DND-41 (cell line): ENCODE measurements around the gene TGIF2.

Experiments used
- EZH2 ChIP-seq: IDR thresholded peaks from 3 replicates; pipeline ENCODE4 v1.6.1; 2012; ENCODE audit warnings: borderline replicate concordance, low read depth, mild to moderate bottlenecking, moderate library complexity, low read length, inconsistent platforms; ENCODE audit not compliant: severe bottlenecking
- TF ChIP-seq, protein P1 (sequence below): IDR thresholded peaks from 2 replicates; pipeline ENCODE4 v1.5.1; 2012; ENCODE audit warnings: borderline replicate concordance, low read length, moderate library complexity, mild to moderate bottlenecking; ENCODE audit not compliant: poor library complexity, severe bottlenecking; ENCODE audit errors: extremely low read depth

DNA sequence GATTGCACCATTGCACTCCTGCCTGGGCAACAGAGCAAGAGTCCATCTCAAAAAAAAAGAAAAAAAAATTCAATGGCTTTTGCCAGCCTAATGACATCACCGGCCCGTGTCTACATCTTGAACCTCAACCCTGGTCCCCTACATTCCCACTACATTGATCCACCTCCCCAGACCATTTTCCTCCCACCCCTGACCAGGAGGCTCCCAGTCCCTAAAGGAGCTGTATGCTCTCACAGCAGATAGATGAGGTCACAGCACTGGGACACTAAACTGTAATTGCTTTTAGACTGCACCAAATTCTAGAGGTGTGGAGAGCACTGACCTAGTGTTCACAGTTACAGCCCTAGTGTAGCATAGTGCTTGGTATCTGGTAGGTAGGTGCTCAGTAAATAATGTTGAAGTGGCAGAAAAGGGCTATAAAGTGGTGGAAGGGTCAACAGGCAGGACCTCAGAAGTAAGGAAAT lies 10.7 kb downstream of the TGIF2 start:
- TF ChIP-seq EZH2 = no peak
- TF ChIP-seq, protein P1, sequence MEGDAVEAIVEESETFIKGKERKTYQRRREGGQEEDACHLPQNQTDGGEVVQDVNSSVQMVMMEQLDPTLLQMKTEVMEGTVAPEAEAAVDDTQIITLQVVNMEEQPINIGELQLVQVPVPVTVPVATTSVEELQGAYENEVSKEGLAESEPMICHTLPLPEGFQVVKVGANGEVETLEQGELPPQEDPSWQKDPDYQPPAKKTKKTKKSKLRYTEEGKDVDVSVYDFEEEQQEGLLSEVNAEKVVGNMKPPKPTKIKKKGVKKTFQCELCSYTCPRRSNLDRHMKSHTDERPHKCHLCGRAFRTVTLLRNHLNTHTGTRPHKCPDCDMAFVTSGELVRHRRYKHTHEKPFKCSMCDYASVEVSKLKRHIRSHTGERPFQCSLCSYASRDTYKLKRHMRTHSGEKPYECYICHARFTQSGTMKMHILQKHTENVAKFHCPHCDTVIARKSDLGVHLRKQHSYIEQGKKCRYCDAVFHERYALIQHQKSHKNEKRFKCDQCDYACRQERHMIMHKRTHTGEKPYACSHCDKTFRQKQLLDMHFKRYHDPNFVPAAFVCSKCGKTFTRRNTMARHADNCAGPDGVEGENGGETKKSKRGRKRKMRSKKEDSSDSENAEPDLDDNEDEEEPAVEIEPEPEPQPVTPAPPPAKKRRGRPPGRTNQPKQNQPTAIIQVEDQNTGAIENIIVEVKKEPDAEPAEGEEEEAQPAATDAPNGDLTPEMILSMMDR = no peak
